Measurements from ENCODE around the gene RNF223.

GRCh38 chr1:1050577-1051052 lies 23.5 kb downstream of the RNF223 start:
- no peak for TF ChIP-seq CTCF (conservative IDR thresholded peaks at IDR 0.05; ENCODE audit: low read depth, low read length)
- TF ChIP-seq EZH2 (IDR thresholded peaks at IDR 0.05; ENCODE audit: low read length, unreplicated experiment) = no peak
- TF ChIP-seq EZH2phosphoT487 (IDR thresholded peaks at IDR 0.05; ENCODE audit: borderline replicate concordance, low read length) = no peak
